HG03045 (cell line): ENCODE results near the gene ZNF831.

Source experiments
- ATAC-seq: cut with Tn5 transposase; IDR thresholded peaks from one replicate; pipeline ENCODE4 v1.9.1; 2021; ENCODE audit warnings: mild to moderate bottlenecking, moderate library complexity; ENCODE audit not compliant: unreplicated experiment

ZNF831 gene

DNA sequence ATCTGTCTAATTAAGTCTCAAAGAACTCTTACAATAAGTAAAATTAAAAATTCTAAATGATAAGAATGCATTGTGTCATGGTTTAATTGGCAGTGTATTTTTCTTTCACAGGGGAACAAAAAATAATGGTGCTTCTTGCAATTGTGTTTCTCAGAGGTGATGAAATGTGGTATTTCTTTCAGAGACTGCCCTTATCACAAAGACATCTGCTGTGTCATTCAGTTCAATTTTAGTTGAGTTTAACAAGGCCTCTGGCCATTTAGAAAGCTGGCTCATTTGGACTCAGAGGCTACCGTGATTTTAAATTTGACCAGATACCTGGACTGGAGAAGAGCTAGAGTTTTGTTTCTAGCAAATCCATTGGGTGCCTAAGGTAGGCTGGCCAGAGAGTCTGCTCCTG lies 23.6 kb upstream of the ZNF831 start:
- no peak for ATAC-seq

DNA sequence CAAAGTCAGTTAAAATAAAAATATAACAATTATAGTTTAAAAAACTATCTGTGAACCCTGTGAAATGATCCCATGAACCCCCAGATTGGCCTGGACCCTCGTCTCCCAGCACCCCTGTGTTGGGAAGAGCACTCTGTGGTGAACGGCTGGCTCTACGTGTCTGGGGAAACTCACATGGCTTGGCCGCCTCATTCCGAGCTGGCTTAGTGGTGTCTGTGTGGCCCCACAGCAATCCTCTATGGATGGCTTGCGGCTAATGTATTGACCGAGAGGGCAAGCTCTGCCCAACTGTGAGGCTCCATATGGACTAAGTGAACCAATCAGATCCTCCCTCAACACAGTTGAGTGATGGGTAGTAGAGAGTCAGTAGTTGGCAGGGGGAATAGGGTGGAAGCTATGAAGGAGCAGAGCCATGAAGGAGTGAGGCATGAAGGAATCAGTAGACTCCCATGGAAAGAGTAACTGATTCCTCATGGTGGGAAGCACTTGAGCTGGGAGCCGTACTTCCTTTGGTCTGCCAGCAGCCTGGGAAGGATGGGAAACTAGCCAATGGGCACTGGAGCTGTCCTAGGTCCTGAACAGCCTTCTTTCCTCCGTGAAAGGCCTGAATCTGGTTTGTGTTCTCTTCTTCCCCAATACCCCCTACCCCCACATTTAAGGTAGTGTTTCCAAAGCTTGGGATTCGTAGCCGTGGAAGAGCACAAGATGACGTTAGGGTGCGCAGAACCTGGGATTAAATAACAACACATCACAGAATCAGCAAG lies 21.6 kb upstream of the ZNF831 start:
- no peak for ATAC-seq

DNA sequence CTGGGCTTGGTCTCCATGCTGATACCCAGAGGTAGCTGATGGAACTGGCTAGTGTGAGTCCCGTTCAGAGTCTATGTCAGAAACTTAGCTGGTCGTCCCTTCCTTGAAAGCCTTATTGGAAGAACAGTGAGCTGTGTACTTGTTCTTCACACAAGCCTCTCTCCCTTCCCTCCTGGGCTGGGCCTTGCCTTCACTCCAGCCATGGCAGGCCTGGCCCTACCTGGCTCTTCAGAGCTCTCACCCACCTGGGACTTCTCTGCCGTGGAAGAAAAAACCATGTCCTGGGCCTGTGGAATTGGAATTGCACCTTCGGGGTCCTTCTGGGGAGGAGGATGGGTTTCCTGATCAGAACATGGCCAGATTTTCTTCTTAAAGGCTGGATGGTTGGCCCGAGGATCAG lies 20.3 kb upstream of the ZNF831 start:
- no peak for ATAC-seq

- no peak for ATAC-seq
Observed at GRCh38 chr20:59144179-59144830, 19.3 kb upstream of the ZNF831 start.

DNA sequence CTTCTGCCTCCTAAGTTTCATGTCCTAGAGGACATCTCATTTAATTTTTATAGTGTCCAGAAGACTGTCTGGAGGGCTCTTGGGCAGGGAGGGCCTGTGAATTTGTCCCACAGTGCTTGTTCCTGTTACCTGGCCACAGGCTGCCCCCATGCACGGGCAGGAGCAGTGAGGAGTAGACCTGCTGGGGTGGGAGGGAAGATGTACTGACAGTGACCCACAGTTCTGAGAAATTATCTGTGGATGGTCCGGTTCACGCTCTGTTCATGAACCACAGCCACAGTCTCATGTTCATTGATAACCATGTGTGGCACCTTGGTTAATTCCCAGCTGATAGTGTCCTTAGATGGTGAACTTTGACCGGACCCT lies 18.8 kb upstream of the ZNF831 start:
- no peak for ATAC-seq

DNA sequence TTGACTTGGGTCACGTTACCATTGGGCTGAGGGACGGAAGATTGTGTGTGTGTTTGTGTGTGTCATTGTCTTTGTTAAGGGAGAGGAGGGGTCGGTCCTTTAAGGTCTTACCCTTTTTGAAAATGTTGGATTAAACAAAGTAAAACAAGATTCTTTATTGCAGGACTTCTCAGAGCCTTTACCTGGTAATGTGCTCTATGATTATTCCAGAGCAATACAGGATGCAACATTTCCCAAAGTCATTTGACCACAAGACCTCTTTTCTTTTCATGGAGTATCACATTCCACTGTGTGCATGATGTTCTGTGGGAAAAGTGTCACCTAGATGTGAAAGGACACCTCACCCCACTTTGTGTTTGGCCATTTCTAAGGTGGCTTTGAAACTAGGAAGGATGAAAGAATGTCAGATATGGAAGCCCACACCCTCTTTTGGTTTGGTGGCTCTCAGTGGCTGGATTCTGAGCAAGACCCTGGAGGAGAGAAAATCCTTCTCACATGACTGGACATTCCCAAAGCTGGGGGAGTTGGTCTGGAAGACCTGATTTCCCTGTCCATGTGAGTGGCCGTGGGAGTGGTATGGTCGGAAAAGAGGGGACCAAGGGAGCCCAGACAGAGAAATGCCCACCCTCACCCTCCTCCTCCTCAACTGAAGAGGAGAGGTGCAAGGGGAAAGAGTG lies 18.2 kb upstream of the ZNF831 start:
- no peak for ATAC-seq

DNA sequence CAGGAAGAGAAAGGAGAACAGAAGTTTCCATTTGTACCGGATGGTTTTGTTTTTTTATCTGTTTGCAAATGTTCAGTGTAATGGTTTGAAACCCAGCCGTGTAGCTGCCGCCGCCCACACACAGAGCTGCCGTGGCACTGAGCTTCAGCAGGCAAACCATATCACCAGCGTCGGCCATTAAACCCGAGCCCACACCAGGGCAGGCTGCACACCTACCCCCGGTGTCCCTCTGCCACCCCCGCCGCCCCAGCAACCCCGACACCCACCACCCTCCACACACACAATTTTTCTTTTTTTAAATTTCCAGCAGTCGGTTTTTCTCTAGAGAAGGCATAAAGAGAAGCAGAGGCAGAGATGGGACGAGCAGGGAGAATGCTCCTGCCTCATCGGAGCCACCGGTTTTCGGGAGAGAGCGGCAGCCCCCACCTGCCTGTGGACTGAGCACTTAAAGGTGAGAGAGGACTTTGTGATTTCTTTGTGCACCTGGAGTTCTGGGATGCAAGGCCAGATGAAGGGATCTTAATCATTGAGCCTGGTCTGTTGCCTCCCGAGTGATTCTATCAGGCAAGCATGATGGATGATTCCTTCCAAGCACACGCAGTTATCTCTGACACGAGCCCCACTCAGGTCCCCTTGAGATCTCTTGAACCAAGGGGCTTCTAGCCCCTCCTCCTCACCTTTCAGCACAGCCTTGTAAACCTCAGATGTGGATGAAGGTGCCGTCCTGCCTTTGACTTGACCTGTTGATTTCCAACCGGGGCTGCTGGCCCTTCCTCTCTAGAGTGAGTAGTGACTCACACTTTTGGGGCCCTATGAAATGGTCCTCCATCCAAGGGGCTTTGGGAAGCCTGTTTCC lies 17.5 kb upstream of the ZNF831 start:
- ATAC-seq: no peak

- no peak for ATAC-seq
Observed at GRCh38 chr20:59146780-59147565, 16.6 kb upstream of the ZNF831 start.

DNA sequence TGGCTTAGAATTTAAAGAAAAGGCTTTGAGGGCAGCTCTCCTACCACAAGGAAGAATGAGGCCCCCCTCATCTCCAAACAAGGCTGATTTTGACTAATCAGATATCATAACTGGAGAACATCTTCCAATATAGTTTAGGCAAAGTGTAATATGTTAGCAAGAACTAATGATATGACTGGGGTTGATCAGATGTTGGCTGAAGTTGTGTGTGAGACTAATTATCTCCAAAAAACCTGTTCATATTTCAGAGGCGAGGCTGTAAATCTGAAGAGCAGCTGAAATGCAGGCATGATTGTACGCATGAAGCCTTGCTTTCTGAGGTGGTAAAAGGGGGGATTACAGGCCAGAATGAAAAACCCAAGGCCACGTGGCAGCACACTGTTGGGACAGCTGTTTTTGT lies 16.0 kb upstream of the ZNF831 start:
- no peak for ATAC-seq

DNA sequence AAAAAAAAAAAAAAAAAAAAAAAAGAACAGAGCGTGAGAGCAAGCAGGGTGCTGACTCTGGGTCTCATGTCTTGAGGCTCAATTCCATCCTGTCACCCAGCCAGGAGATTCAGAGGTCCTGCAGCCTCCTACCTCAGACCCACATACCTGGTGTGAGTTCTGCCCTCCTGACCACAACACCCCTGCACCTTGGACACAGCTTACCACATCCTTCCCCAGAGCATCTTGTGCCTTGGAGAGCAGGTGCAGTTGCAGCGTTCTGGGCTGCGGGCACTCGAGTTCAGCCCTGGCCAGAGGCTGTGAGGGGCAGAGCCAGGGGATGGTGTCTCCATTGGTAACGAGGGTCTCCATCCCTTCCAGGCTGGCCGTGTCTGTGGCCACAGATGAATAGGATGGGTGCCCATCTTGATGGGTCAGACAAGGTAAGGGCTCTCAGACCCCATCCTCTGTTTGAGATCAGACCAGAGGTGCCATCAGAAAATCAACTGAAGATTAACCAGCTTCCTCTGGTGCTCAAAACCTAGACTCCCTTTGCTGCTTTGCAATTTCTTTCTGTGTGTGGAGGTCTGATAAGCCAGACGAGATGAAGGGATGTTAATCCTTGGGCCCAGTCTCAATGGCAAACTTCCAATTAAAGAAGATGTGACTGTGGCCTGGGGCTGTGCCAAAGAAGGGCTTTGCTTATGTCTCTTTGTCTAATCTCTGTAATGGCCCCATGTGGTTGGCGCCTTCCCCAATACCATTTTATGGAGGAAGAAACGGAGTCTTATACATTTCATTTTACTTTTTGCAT lies 14.7 kb upstream of the ZNF831 start:
- ATAC-seq: no peak

GRCh38 chr20:59149678-59150504 lies 13.7 kb upstream of the ZNF831 start:
- ATAC-seq: no peak

GRCh38 chr20:59150821-59151251 lies 12.8 kb upstream of the ZNF831 start:
- no peak for ATAC-seq

GRCh38 chr20:59151391-59151790 lies 12.2 kb upstream of the ZNF831 start:
- ATAC-seq: no peak

GRCh38 chr20:59151820-59152219 lies 11.8 kb upstream of the ZNF831 start:
- no peak for ATAC-seq

DNA sequence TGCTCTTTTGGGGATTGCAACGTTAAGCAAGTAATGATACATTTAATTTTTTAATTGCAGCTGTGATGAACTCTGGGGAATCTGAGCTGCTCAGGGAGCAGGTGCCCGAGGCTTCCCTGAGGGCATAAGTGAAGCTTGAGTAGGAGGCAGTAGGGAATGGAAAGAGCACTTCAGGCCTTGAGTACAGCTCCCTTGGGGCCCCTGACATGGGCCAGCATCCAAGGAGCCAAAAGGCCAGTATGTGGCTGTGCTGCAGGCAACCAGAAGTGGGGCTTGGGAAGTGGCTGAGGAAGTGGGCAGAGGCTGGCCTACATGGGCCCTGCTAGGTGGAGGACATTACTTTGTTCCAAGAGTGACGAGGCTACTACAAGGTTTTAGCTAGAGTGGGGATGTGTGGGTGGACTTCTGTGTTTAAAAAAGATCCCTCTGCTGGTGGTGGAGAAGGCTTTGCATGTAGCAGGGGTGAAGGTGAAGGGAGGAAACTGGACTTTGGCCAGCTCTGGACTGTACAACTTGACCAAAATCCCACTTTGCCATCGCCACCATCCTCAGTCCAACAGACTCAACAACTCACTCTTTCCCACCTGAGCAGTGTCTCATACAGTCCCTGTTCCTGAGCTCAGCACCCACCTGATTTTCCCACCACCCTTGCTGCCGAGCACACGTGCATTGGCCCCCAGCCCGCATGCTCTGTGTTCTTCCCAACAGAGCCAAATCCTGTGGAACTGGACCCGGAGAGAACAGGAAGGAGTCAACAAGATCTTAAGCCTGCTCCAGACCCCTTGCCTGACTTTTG lies 10.9 kb upstream of the ZNF831 start:
- no peak for ATAC-seq

GRCh38 chr20:59153355-59153681 lies 10.3 kb upstream of the ZNF831 start:
- ATAC-seq: no peak

DNA sequence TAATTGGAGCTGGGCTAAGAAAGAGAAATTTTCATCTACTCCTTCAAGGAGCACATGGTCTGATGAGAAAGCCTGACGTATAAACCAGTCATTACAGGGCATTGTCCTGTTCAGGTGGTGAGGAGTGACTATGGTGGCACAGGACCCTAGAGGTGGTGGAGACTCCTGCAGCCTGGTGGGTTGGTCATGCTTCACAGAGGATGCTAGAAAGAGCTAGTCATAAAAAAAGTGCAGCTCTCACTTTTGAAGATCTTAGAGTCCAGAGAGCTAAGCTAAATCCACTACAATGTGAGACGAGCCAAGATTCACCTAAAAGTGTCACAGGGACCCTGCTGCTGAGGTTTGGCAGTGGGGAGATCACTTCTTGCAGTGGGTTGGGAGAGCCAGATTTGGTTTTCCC lies 9.8 kb upstream of the ZNF831 start:
- ATAC-seq: no peak
